HFF-Myc (cell line): Measurements from ENCODE around the gene CCN6.
"Not testable (repeated sequence)": the region's sequence is repeated elsewhere in the genome, so short reads cannot be mapped to it uniquely, and the experiment has no call there.

Experiments used
- DNase-seq: peaks from one replicate; pipeline ENCODE4 v3.0.0-alpha.2; 2011; ENCODE audit warnings: low read depth; ENCODE audit errors: extremely low read depth
- H3K4me3 ChIP-seq: replicated peaks from 2 replicates; pipeline ENCODE4 v1.5.1; 2011; ENCODE audit warnings: low read depth, mild to moderate bottlenecking, control low read depth, low read length
- TF ChIP-seq, protein P1 (sequence below): IDR thresholded peaks from 2 replicates; pipeline ENCODE4 v1.5.1; 2012; ENCODE audit warnings: mild to moderate bottlenecking, low read depth, low read length, control low read depth; ENCODE audit errors: missing control alignments

CCN6 gene

DNA sequence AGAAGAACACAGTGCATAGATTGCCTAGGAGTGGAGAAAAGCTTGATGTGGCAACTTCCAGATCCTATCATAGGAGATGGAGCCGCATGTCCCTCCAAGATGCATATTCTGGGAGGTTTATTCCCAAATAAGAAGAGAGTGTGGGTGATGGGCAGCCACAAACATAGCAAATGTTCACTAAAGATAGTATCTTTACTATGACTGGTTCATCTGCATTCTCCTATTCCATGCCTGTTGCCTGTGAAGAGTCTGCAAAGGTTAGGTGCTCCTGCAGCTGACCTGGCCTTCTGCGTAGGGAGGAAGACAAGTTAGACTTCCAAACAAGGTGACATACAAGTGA is 14.5 kb upstream of the CCN6 start:
- DNase-seq = no peak
- TF ChIP-seq, protein P1, sequence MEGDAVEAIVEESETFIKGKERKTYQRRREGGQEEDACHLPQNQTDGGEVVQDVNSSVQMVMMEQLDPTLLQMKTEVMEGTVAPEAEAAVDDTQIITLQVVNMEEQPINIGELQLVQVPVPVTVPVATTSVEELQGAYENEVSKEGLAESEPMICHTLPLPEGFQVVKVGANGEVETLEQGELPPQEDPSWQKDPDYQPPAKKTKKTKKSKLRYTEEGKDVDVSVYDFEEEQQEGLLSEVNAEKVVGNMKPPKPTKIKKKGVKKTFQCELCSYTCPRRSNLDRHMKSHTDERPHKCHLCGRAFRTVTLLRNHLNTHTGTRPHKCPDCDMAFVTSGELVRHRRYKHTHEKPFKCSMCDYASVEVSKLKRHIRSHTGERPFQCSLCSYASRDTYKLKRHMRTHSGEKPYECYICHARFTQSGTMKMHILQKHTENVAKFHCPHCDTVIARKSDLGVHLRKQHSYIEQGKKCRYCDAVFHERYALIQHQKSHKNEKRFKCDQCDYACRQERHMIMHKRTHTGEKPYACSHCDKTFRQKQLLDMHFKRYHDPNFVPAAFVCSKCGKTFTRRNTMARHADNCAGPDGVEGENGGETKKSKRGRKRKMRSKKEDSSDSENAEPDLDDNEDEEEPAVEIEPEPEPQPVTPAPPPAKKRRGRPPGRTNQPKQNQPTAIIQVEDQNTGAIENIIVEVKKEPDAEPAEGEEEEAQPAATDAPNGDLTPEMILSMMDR = no peak
- no peak overlapping the region for H3K4me3 ChIP-seq

DNA sequence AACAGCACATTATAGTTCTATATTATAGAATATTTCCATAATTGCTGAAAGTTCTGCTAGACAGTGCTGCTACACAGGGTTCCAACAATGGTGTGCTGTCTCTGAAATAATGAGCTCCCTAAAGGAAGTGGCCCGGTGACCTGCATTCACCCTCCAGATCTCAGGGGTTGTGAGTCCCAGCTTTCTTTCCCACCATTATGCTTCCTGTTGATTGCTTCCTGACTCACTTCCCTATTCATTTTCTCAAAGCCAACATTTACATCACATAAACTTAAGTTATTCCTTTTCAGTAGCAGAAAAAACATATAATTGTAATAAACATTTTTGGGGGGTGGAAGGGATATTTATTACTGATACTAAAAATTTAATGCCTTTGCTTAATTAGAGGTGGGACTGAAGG is 12.9 kb upstream of the CCN6 start:
- TF ChIP-seq, protein P1 = no peak
- DNase-seq = no peak
- H3K4me3 ChIP-seq = no peak overlapping the region

DNA sequence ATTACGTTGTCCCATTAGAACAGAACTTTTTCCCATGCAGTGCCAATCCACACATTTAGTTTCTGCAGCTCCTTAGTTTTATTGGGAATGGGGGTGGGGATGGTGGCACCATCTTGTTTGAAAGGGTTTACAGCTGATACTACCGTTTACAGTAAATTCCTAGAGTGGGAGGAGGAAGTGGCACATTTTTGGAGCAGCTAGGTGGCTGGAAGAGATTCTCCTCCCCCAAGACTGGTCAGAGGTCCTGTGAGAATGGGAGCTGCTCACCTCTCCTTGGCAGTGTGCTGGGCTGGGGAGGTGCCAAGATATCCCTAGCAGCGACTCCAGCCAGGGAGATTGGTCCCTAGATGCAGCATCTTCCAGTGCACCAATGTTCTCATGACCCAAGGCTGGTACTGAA is 12.4 kb upstream of the CCN6 start:
- no peak for DNase-seq
- H3K4me3 ChIP-seq = no peak overlapping the region
- TF ChIP-seq, protein P1 = no peak

DNA sequence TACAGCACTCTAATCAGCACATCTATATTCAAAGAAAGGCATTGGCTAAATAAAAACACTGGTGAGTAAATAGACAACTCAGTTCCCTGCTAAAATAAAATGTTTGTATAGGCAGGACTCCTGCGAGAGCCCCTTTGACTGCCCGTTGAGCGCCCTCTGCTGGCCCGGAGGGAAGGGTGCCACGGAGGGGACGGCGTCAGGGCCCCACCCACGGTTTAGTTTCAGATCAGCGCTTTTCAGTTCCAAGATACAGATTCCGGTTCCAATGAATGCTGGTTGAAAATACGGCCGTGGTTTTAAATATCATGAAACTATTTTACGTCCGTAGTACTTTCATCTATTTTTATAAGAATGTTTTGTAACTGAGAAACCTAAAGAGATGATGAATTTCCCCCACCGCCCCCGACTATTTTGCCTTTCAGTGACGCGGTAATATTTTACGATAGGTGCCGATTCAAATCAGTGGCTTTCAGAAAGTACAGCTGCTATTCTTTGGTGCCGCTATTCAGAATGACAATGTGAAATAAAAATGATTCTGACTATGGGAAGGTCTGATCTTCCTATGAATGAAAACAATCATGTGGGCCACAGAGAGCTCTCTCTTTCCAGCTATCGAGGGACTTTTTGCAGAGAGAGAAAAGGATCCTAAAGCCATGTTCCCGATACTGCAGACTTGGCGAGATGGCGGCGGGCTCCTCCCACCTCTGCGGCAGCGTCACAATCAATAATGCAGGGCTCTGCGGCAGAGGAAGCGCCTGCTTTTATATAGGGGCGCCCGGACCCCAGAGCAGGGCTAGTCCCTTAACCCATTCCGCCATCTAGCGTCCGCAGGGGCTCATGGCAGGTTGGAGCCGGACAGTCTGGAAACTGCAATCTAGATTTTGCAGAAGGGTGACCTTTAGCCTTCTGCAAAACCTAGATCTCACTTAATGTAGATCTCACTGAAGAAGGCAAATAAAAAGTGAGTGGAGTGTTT is 10.6 kb upstream of the CCN6 start:
- peak overlapping the region; percentile 48 for H3K4me3 ChIP-seq
- DNase-seq = peak; percentile 78
- TF ChIP-seq, protein P1 = peak; percentile 97

DNA sequence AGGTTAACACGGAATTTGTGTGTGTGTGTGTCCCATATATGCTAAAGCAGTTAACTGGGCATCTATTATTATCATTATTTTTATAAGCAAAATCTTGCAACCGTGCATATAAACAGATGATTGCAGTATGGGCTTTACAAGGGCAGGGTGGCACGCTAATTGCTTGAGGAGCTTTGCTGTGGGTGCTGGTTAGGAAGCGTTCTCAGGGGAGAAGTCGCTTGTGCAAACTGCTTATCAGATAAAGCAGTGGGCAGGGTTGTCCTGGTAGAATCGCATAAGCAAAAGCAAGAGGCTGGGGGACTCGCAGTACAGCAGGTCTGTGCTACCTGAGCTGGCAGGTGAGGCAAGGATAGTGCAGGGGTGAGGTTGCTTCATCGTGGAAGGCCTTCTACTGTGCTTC is 9.7 kb upstream of the CCN6 start:
- no peak for DNase-seq
- TF ChIP-seq, protein P1 = no peak
- no peak overlapping the region for H3K4me3 ChIP-seq

DNA sequence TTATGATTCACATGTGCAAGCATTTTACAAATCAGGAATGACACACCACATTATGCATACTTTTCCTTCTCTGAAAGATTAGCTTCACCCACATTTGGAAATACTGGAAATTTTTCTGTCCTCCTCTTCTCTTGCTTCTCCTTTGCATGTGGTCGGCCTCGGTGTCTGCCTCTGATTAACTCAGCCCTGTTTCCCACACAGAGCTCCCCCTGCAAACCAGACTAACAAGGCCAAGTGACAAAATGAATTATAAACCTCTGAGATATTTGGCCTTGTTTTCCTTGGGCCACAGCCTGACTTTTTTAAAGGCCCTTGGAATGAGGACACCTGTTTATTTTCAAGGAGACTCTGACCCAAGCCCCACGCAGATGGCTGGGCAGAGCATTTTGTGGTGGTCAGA is 9.0 kb upstream of the CCN6 start:
- peak; percentile 17 for DNase-seq
- TF ChIP-seq, protein P1 = no peak

DNA sequence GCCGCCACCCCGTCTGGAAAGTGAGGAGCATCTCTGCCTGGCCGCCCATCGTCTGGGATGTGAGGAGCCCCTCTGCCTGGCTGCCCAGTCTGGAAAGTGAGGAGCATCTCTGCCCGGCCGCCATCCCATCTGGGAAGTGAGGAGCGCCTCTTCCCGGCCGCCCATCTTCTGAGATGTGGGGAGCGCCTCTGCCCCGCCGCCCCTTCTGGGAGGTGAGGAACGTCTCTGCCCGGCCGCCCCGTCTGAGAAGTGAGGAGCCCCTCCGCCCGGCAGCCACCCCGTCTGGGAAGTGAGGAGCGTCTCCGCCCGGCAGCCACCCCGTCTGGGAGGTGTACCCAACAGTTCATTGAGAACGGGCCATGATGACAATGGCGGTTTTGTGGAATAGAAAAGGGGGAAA is 6.4 kb upstream of the CCN6 start:
- not testable (repeated sequence) for DNase-seq

More for the DNA sequence above, 9.0 kb upstream of the CCN6 start:
- no peak overlapping the region for H3K4me3 ChIP-seq

More for the DNA sequence above, 6.4 kb upstream of the CCN6 start:
- H3K4me3 ChIP-seq = not testable (repeated sequence)
